ENCODE measurements around the gene TSSK2.
A peak's percentile ranks its signal among the peaks of the same experiment; 100 is the strongest.

Gene TSSK2

GRCh38 chr22:19175602-19176174, 44.6 kb downstream of the TSSK2 start:
- Histone ChIP-seq H2BK120ac (ENCODE audit: low read depth, low read length) (no peak overlapping the region), H2AK5ac (ENCODE audit: low read depth, low read length) (peak overlapping the region; percentile 54), H3K4me3 (ENCODE audit: low read length in 2 of 2) (no peak overlapping the region), H3K9ac (ENCODE audit: low read depth, low read length, poor library complexity) (no peak overlapping the region), H3K36me3 (replicated peaks in 1 of 2; ENCODE audit: control insufficient read depth in 2 of 2, insufficient read depth in 2 of 2, low read length in 2 of 2) (peaks cover 18 to 42% of the 10 kb centered on the region in 2 donors), H3K14ac (ENCODE audit: low read length) (no peak overlapping the region), H2BK15ac (ENCODE audit: low read length) (no peak overlapping the region), H3K9me3 (replicated peaks in 1 of 2; ENCODE audit: control insufficient read depth in 2 of 2, insufficient read depth in 1 of 2, low read depth in 1 of 2, low read length in 2 of 2) (peaks cover 0 to 1% of the 10 kb centered on the region in 2 donors), H3K27ac (replicated peaks; ENCODE audit: low read length) (no peak overlapping the region), H2AFZ (ENCODE audit: low read length) (no peak overlapping the region), H3K79me1 (ENCODE audit: low read depth, low read length) (peaks cover 31% of the 10 kb centered on the region), H4K8ac (ENCODE audit: low read depth, low read length) (no peak overlapping the region), H3K18ac (ENCODE audit: low read length) (no peak overlapping the region), H4K91ac (ENCODE audit: low read depth, low read length, poor library complexity) (no peak overlapping the region), H3K4me2 (ENCODE audit: insufficient read depth, low read length, poor library complexity, severe bottlenecking) (no peak overlapping the region), H3K4ac (ENCODE audit: low read length) (no peak overlapping the region), H3K27me3 (ENCODE audit: control insufficient read depth in 3 of 3, insufficient read depth in 3 of 3, low read depth in 1 of 3, low read length in 3 of 3) (peaks cover 0 to 4% (median under 1%) of the 10 kb centered on the region in 3 experiments), H2BK5ac (ENCODE audit: low read length) (peak overlapping the region; percentile 32), H3K4me1 (ENCODE audit: control insufficient read depth in 2 of 2, insufficient read depth in 1 of 2, low read depth in 1 of 2, low read length in 2 of 2) (peaks cover 30 to 34% of the 10 kb centered on the region in 2 donors), H3K23ac (ENCODE audit: low read depth, low read length, poor library complexity) (peak overlapping the region; percentile 95), H2BK12ac (ENCODE audit: low read length) (peak overlapping the region; percentile 46)
- no CpG with 5 or more reads among the region's 21 CpGs for WGBS, 2 donors (ENCODE audit: extremely low coverage in 2 of 2, insufficient read length in 2 of 2, insufficient replicate concordance in 1 of 2)
- DNase-seq (ENCODE audit: low spot score), result no peak

- Histone ChIP-seq H3K4me3 (ENCODE audit: low read length in 2 of 2) (no peak overlapping the region), H3K27ac (replicated peaks; ENCODE audit: low read length) (peak overlapping the region; percentile 23), H2BK5ac (ENCODE audit: low read length) (peak overlapping the region; percentile 32), H2BK15ac (ENCODE audit: low read length) (no peak overlapping the region), H3K18ac (ENCODE audit: low read length) (no peak overlapping the region), H3K9ac (ENCODE audit: low read depth, low read length, poor library complexity) (peak overlapping the region; percentile 45), H2AFZ (ENCODE audit: low read length) (no peak overlapping the region), H3K4me2 (ENCODE audit: insufficient read depth, low read length, poor library complexity, severe bottlenecking) (no peak overlapping the region), H3K36me3 (replicated peaks in 1 of 2; ENCODE audit: control insufficient read depth in 2 of 2, insufficient read depth in 2 of 2, low read length in 2 of 2) (peaks cover 18 to 42% of the 10 kb centered on the region in 2 donors), H3K27me3 (ENCODE audit: control insufficient read depth in 3 of 3, insufficient read depth in 3 of 3, low read depth in 1 of 3, low read length in 3 of 3) (no peaks in the 10 kb centered on the region), H2AK5ac (ENCODE audit: low read depth, low read length) (no peak overlapping the region), H2BK12ac (ENCODE audit: low read length) (no peak overlapping the region), H3K79me1 (ENCODE audit: low read depth, low read length) (peaks cover 31% of the 10 kb centered on the region), H4K91ac (ENCODE audit: low read depth, low read length, poor library complexity) (no peak overlapping the region), H3K14ac (ENCODE audit: low read length) (no peak overlapping the region), H3K23ac (ENCODE audit: low read depth, low read length, poor library complexity) (peak overlapping the region; percentile 95), H3K4me1 (ENCODE audit: control insufficient read depth in 2 of 2, insufficient read depth in 1 of 2, low read depth in 1 of 2, low read length in 2 of 2) (peaks cover 28 to 31% of the 10 kb centered on the region in 2 donors), H2BK120ac (ENCODE audit: low read depth, low read length) (no peak overlapping the region), H3K4ac (ENCODE audit: low read length) (no peak overlapping the region), H3K9me3 (replicated peaks in 1 of 2; ENCODE audit: control insufficient read depth in 2 of 2, insufficient read depth in 1 of 2, low read depth in 1 of 2, low read length in 2 of 2) (peaks cover 0 to 1% of the 10 kb centered on the region in 2 donors), H4K8ac (ENCODE audit: low read depth, low read length) (no peak overlapping the region)
- DNase-seq (ENCODE audit: low spot score), result no peak
- no CpG with 5 or more reads among the region's 12 CpGs for WGBS, 2 donors (ENCODE audit: extremely low coverage in 2 of 2, insufficient read length in 2 of 2, insufficient replicate concordance in 1 of 2)
Observed at GRCh38 chr22:19176175-19176643, 45.1 kb downstream of the TSSK2 start.

GRCh38 chr22:19176732-19177131, 45.6 kb downstream of the TSSK2 start:
- no peak overlapping the region for H2AFZ ChIP-seq (ENCODE audit: low read length)
- no peak overlapping the region for H2BK12ac ChIP-seq (ENCODE audit: low read length)
- H3K36me3 ChIP-seq (replicated peaks in 1 of 2; ENCODE audit: control insufficient read depth in 2 of 2, insufficient read depth in 2 of 2, low read length in 2 of 2), result peaks cover 18 to 42% of the 10 kb centered on the region in 2 donors
- H4K91ac ChIP-seq (ENCODE audit: low read depth, low read length, poor library complexity), result no peak overlapping the region
- no peaks in the 10 kb centered on the region for H3K27me3 ChIP-seq (ENCODE audit: control insufficient read depth in 3 of 3, insufficient read depth in 3 of 3, low read depth in 1 of 3, low read length in 3 of 3)
- no CpG with 5 or more reads among the region's 12 CpGs for WGBS, 2 donors (ENCODE audit: extremely low coverage in 2 of 2, insufficient read length in 2 of 2, insufficient replicate concordance in 1 of 2)
- H3K18ac ChIP-seq (ENCODE audit: low read length), result no peak overlapping the region
- peak overlapping the region; percentile 29 for H3K23ac ChIP-seq (ENCODE audit: low read depth, low read length, poor library complexity)
- no peak overlapping the region for H2BK15ac ChIP-seq (ENCODE audit: low read length)
- peaks cover 0 to 1% of the 10 kb centered on the region in 2 donors for H3K9me3 ChIP-seq (replicated peaks in 1 of 2; ENCODE audit: control insufficient read depth in 2 of 2, insufficient read depth in 1 of 2, low read depth in 1 of 2, low read length in 2 of 2)
- no peak overlapping the region for H4K8ac ChIP-seq (ENCODE audit: low read depth, low read length)
- H3K4me1 ChIP-seq (ENCODE audit: control insufficient read depth in 2 of 2, insufficient read depth in 1 of 2, low read depth in 1 of 2, low read length in 2 of 2), result peaks cover 27 to 31% of the 10 kb centered on the region in 2 donors
- no peak overlapping the region for H2BK5ac ChIP-seq (ENCODE audit: low read length)
- H3K4me3 ChIP-seq (ENCODE audit: low read length in 2 of 2), result peak overlapping the region; percentile 23 to 80
- no peak overlapping the region for H2BK120ac ChIP-seq (ENCODE audit: low read depth, low read length)
- H3K27ac ChIP-seq (replicated peaks; ENCODE audit: low read length), result no peak overlapping the region
- no peak overlapping the region for H3K4ac ChIP-seq (ENCODE audit: low read length)
- H3K9ac ChIP-seq (ENCODE audit: low read depth, low read length, poor library complexity), result no peak overlapping the region
- peaks cover 29% of the 10 kb centered on the region for H3K79me1 ChIP-seq (ENCODE audit: low read depth, low read length)
- H3K4me2 ChIP-seq (ENCODE audit: insufficient read depth, low read length, poor library complexity, severe bottlenecking), result no peak overlapping the region
- no peak overlapping the region for H3K14ac ChIP-seq (ENCODE audit: low read length)
- DNase-seq (ENCODE audit: low spot score), result no peak
- H2AK5ac ChIP-seq (ENCODE audit: low read depth, low read length), result peak overlapping the region; percentile 77

GRCh38 chr22:19177164-19178064, 46.3 kb downstream of the TSSK2 start:
- Histone ChIP-seq H3K9me3 (replicated peaks in 1 of 2; ENCODE audit: control insufficient read depth in 2 of 2, insufficient read depth in 1 of 2, low read depth in 1 of 2, low read length in 2 of 2) (peaks cover 0 to 1% of the 10 kb centered on the region in 2 donors), H3K79me1 (ENCODE audit: low read depth, low read length) (peaks cover 23% of the 10 kb centered on the region), H3K4ac (ENCODE audit: low read length) (peak overlapping the region; percentile 79), H3K4me3 (ENCODE audit: low read length in 2 of 2) (peak overlapping the region; percentile 80 to 97), H2BK12ac (ENCODE audit: low read length) (no peak overlapping the region), H3K23ac (ENCODE audit: low read depth, low read length, poor library complexity) (peak overlapping the region; percentile 100), H3K27ac (replicated peaks; ENCODE audit: low read length) (no peak overlapping the region), H2BK15ac (ENCODE audit: low read length) (peak overlapping the region; percentile 20), H3K14ac (ENCODE audit: low read length) (peak overlapping the region; percentile 91), H4K8ac (ENCODE audit: low read depth, low read length) (peak overlapping the region; percentile 54), H2BK120ac (ENCODE audit: low read depth, low read length) (no peak overlapping the region), H3K27me3 (ENCODE audit: control insufficient read depth in 3 of 3, insufficient read depth in 3 of 3, low read depth in 1 of 3, low read length in 3 of 3) (no peaks in the 10 kb centered on the region), H3K4me2 (ENCODE audit: insufficient read depth, low read length, poor library complexity, severe bottlenecking) (peak overlapping the region; percentile 79), H2AFZ (ENCODE audit: low read length) (peak overlapping the region; percentile 97), H3K36me3 (replicated peaks in 1 of 2; ENCODE audit: control insufficient read depth in 2 of 2, insufficient read depth in 2 of 2, low read length in 2 of 2) (peaks cover 18 to 42% of the 10 kb centered on the region in 2 donors), H3K9ac (ENCODE audit: low read depth, low read length, poor library complexity) (peak overlapping the region; percentile 98), H2AK5ac (ENCODE audit: low read depth, low read length) (peak overlapping the region; percentile 77), H3K4me1 (ENCODE audit: control insufficient read depth in 2 of 2, insufficient read depth in 1 of 2, low read depth in 1 of 2, low read length in 2 of 2) (peaks cover 26 to 31% of the 10 kb centered on the region in 2 donors), H4K91ac (ENCODE audit: low read depth, low read length, poor library complexity) (no peak overlapping the region), H3K18ac (ENCODE audit: low read length) (peak overlapping the region; percentile 98), H2BK5ac (ENCODE audit: low read length) (peak overlapping the region; percentile 99)
- no CpG with 5 or more reads among the region's 55 CpGs for WGBS, 2 donors (ENCODE audit: extremely low coverage in 2 of 2, insufficient read length in 2 of 2, insufficient replicate concordance in 1 of 2)
- DNase-seq (ENCODE audit: low spot score), result no peak

Measured in neuronal stem cell (in vitro differentiated cells).